ENCODE results near the gene MPPED2. TPM values are rescaled to one million over a fixed set of nuclear protein-coding genes. Genes with fewer than 3 reads are reported as not detected.

MPPED2 gene
- polyA plus RNA-seq, 3 donors: 0.29 to 0.59 (median 0.52) TPM

GRCh38 chr11:30452114-30452513 is 134.0 kb downstream of the MPPED2 start:
- Histone ChIP-seq H3K9me3 (replicated peaks in 1 of 2; ENCODE audit: control insufficient read depth in 1 of 2, insufficient read depth in 1 of 2, low read length in 2 of 2) (no peaks in the 10 kb centered on the region), H3K36me3 (replicated peaks in 1 of 2; ENCODE audit: control insufficient read depth in 1 of 2, insufficient read depth in 2 of 2, low read length in 2 of 2) (no peaks in the 10 kb centered on the region), H3K4me2 (replicated peaks; ENCODE audit: extremely low read depth, low read length, poor library complexity, severe bottlenecking) (no peak overlapping the region), H3K27ac (ENCODE audit: low read depth in 1 of 2, low read length in 2 of 2) (no peak overlapping the region), H4K20me1 (ENCODE audit: insufficient read depth, low read length) (no peaks in the 10 kb centered on the region), H3K9ac (ENCODE audit: insufficient read depth, low read length, poor library complexity, severe bottlenecking) (no peak overlapping the region), H3K4me3 (replicated peaks in 1 of 3; ENCODE audit: low read depth in 2 of 3, low read length in 3 of 3) (no peak overlapping the region), H3K27me3 (ENCODE audit: control insufficient read depth in 2 of 2, insufficient read depth in 2 of 2, low read length in 2 of 2) (no peaks in the 10 kb centered on the region), H3K79me2 (ENCODE audit: insufficient read depth, low read length) (no peaks in the 10 kb centered on the region), H3K4me1 (ENCODE audit: control insufficient read depth in 1 of 2, insufficient read depth in 2 of 2, low read length in 2 of 2) (peaks cover 3 to 7% of the 10 kb centered on the region in 2 donors), H2AFZ (ENCODE audit: insufficient read depth, low read depth, low read length, poor library complexity, severe bottlenecking) (no peak overlapping the region)
- H3K4me1 Mint-ChIP-seq: peaks cover 3% of the 10 kb centered on the region
- 86% methylated on average over 2 of the region's 4 CpGs for WGBS (ENCODE audit: insufficient coverage)
- H3K36me3 Mint-ChIP-seq: no peaks in the 10 kb centered on the region
- no peak overlapping the region for H3K27ac Mint-ChIP-seq
- peaks cover 0 to 4% (median 0%) of the 10 kb centered on the region in 7 donors for H3K9me3 Mint-ChIP-seq
- no peak for DNase-seq
- TF ChIP-seq CTCF (IDR thresholded peaks at IDR 0.05): no peak
- H3K27me3 Mint-ChIP-seq (ENCODE audit: low read depth in 3 of 3): peaks cover 0 to 2% (median 0%) of the 10 kb centered on the region in 3 donors
- no peak overlapping the region for H3K4me3 Mint-ChIP-seq
- intact Hi-C loops (cut with micrococcal nuclease): no loop called here

DNA sequence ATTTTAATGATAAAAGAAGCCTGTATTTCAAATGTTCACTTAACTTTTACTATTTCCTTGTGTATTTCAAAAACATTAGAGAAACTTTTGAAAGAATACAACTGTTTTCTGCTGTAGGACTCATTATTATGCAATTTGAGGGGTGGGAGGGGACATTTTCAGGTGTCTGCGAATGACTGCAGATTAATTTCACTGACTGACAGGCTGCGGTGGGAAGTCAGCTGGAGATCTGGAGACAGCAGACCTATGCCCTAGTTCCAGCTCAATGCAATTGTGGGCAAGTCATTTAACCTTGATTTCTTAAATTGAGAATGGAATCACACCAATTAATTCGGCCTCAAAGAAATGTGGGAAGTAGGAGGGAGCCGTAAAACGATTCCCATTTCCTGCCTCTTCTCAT is 134.5 kb downstream of the MPPED2 start:
- H3K27ac ChIP-seq (ENCODE audit: low read depth in 1 of 2, low read length in 2 of 2): no peak overlapping the region
- intact Hi-C loops (cut with micrococcal nuclease): no loop called here
- no peaks in the 10 kb centered on the region for H3K4me1 Mint-ChIP-seq
- H3K9ac ChIP-seq (ENCODE audit: insufficient read depth, low read length, poor library complexity, severe bottlenecking): no peak overlapping the region
- no peak overlapping the region for H2AFZ ChIP-seq (ENCODE audit: insufficient read depth, low read depth, low read length, poor library complexity, severe bottlenecking)
- DNase-seq: no peak
- peaks cover 0 to 2% (median 0%) of the 10 kb centered on the region in 3 donors for H3K27me3 Mint-ChIP-seq (ENCODE audit: low read depth in 3 of 3)
- H3K4me2 ChIP-seq (replicated peaks; ENCODE audit: extremely low read depth, low read length, poor library complexity, severe bottlenecking): no peak overlapping the region
- peaks cover 0 to 4% (median 0%) of the 10 kb centered on the region in 7 donors for H3K9me3 Mint-ChIP-seq
- no peaks in the 10 kb centered on the region for H4K20me1 ChIP-seq (ENCODE audit: insufficient read depth, low read length)
- WGBS (ENCODE audit: insufficient coverage): 83% methylated on average over 2 of the region's 5 CpGs
- no peaks in the 10 kb centered on the region for H3K36me3 ChIP-seq (replicated peaks in 1 of 2; ENCODE audit: control insufficient read depth in 1 of 2, insufficient read depth in 2 of 2, low read length in 2 of 2)
- no peaks in the 10 kb centered on the region for H3K27me3 ChIP-seq (ENCODE audit: control insufficient read depth in 2 of 2, insufficient read depth in 2 of 2, low read length in 2 of 2)
- no peak overlapping the region for H3K4me3 ChIP-seq (replicated peaks in 1 of 3; ENCODE audit: low read depth in 2 of 3, low read length in 3 of 3)
- no peak for TF ChIP-seq CTCF (IDR thresholded peaks at IDR 0.05)
- no peak overlapping the region for H3K27ac Mint-ChIP-seq
- H3K79me2 ChIP-seq (ENCODE audit: insufficient read depth, low read length): no peaks in the 10 kb centered on the region
- H3K36me3 Mint-ChIP-seq: no peaks in the 10 kb centered on the region
- H3K9me3 ChIP-seq (replicated peaks in 1 of 2; ENCODE audit: control insufficient read depth in 1 of 2, insufficient read depth in 1 of 2, low read length in 2 of 2): no peaks in the 10 kb centered on the region
- no peak overlapping the region for H3K4me3 Mint-ChIP-seq
- peaks cover 0 to 2% of the 10 kb centered on the region in 2 donors for H3K4me1 ChIP-seq (ENCODE audit: control insufficient read depth in 1 of 2, insufficient read depth in 2 of 2, low read length in 2 of 2)

Data from CD14-positive monocyte (primary cell).